ENCODE data around the gene SPATA32. TPM values are rescaled to one million over a fixed set of nuclear protein-coding genes. Genes with fewer than 3 reads are reported as not detected.
"Not testable (repeated sequence)": the region's sequence is repeated elsewhere in the genome, so short reads cannot be mapped to it uniquely, and the experiment has no call there.

SPATA32 gene
- total and polyA plus RNA-seq, 8 donors, result 0.13 to 0.69 (median 0.44) TPM; not detected in 2

DNA sequence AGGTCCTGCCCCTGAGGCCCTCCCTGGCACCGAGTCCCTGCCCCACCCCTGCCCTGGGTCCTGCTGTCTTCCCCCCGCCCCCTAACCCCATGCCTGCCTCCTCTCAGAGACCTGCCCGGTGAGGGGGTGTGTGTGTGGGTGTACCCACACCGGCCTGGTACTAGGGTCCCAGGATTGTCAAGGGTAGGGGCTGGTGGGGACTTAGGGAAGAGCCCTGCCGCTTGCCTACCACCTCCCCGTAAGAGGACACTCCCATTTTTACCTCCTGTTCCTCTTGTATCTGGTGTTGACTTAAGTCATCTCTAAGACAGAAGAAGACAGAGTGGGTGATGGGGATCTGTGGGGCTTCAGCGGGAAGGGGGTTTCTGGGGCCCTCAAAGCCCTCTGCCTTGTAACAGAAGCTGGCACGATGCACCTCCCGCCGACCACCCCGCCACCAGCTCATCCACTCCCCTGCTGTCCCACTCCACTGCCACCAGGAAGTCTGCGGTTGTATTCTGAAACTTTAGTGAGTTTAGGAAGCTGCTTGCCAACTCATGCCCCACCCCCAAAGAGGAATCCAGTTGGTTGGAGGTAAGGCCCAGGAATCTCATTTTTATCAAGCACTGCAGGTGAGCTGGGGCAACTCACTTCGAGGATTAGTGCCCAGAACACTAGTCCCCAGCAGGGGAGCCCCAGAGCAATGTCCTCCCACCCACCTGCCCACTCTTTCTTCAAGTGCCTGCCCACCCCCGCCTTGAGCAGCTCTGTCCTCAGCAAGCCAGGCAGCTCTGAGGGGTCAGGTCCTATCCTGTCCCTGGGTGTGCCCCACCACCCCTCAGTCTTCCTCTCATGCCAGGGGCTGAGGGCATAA is 5.6 kb downstream of the SPATA32 start:
- H3K4me3 ChIP-seq, result no peak overlapping the region
- peak in 1 of 4 donors; percentile 50 for DNase-seq
- H3K4me1 ChIP-seq, result peaks cover 0 to 25% of the 10 kb centered on the region in 2 donors
- peak; percentile 55 for ATAC-seq
- H3K27me3 ChIP-seq, result no peaks in the 10 kb centered on the region
- TF ChIP-seq, protein P1, sequence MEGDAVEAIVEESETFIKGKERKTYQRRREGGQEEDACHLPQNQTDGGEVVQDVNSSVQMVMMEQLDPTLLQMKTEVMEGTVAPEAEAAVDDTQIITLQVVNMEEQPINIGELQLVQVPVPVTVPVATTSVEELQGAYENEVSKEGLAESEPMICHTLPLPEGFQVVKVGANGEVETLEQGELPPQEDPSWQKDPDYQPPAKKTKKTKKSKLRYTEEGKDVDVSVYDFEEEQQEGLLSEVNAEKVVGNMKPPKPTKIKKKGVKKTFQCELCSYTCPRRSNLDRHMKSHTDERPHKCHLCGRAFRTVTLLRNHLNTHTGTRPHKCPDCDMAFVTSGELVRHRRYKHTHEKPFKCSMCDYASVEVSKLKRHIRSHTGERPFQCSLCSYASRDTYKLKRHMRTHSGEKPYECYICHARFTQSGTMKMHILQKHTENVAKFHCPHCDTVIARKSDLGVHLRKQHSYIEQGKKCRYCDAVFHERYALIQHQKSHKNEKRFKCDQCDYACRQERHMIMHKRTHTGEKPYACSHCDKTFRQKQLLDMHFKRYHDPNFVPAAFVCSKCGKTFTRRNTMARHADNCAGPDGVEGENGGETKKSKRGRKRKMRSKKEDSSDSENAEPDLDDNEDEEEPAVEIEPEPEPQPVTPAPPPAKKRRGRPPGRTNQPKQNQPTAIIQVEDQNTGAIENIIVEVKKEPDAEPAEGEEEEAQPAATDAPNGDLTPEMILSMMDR (IDR thresholded peaks at IDR 0.05), result no peak
- H3K9me3 ChIP-seq, result no peaks in the 10 kb centered on the region
- intact Hi-C loops (cut with DNase I), result no loop called here
- H3K27ac ChIP-seq, result no peak overlapping the region
- no peaks in the 10 kb centered on the region for H3K36me3 ChIP-seq

DNA sequence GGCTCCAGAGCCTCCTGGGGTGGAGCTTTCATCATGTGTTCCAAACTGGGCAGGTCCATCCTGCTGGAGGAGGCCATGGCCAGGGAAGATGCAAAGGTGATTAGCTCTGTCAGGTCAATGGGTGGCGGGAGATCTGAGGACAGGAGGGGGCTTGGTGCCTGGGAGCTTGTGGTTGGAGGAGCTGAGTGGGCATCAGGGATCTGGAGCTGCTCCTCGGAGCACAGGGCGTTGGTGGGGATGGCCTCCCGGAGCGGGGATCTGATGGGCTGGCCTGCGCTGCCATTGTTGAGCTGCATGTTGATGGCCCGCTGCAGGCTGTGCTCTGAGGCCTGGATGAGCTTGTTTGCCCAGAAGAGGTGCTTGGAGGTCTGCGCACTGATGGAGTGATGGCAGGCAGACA is 6.5 kb downstream of the SPATA32 start:
- Histone ChIP-seq H3K4me3 (no peak overlapping the region), H3K36me3 (peaks cover 0 to 6% of the 10 kb centered on the region in 2 donors), H3K27me3 (no peaks in the 10 kb centered on the region), H3K27ac (no peak overlapping the region), H3K4me1 (peaks cover 0 to 22% of the 10 kb centered on the region in 2 donors), H3K9me3 (no peaks in the 10 kb centered on the region)
- TF ChIP-seq, protein P1 (IDR thresholded peaks at IDR 0.05), result no peak
- ATAC-seq, result no peak
- peak in 1 of 4 donors; percentile 70 for DNase-seq
- intact Hi-C loops (cut with DNase I), result no loop called here

DNA sequence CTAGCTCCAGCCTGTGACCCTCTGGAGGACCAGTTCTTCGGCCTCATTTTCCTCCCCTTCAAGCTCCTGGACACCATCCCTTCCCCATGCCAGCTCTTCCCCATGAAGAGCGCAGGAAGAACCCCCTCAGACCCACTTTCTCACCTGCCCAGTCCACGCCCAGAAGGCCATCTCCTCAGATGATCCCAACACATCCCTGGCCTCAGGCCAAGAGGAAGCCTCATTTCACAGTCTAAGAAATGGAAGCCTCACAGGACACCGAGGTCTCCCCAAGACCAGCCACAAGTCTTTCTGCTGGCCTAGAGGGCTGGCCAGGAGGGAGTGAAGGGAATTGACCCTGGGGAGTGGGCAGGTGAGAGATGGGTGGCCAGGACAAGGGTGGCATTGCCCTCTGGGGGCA is 8.0 kb downstream of the SPATA32 start:
- H3K9me3 ChIP-seq, result no peaks in the 10 kb centered on the region
- no peak overlapping the region for H3K4me3 ChIP-seq
- H3K36me3 ChIP-seq, result peaks cover 0 to 6% of the 10 kb centered on the region in 2 donors
- DNase-seq, result no peak
- ATAC-seq, result no peak
- intact Hi-C loops (cut with DNase I), result no loop called here
- peaks cover 0 to 24% of the 10 kb centered on the region in 2 donors for H3K4me1 ChIP-seq
- no peak overlapping the region for H3K27ac ChIP-seq
- TF ChIP-seq, protein P1 (IDR thresholded peaks at IDR 0.05), result no peak
- H3K27me3 ChIP-seq, result no peaks in the 10 kb centered on the region

DNA sequence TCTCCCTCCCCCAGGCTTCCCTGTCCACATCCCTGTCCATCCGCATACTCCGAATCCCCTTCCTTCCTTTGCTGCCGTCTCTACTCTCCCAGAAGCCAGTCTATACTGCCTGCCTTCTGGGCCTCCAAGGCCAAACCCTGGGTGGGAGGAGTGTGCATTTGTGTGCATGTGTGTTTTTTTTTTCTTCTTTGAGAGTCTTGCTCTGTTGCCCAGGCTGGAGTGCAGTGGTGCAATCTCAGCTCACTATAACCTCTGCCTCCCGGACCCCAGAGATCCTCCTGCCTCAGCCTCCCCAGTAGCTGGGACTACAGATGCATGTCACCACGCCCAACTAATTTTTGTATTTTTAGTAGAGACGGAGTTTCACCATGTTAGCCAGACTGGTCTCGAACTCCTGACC is 8.7 kb downstream of the SPATA32 start:
- H3K27me3 ChIP-seq; intact Hi-C loops (cut with DNase I); H3K36me3 ChIP-seq; H3K4me3 ChIP-seq; ATAC-seq; H3K9me3 ChIP-seq; H3K27ac ChIP-seq: not testable (repeated sequence)
- peak in 1 of 4 donors; percentile 5 for DNase-seq
- peaks cover 0 to 31% of the 10 kb centered on the region in 2 donors for H3K4me1 ChIP-seq

DNA sequence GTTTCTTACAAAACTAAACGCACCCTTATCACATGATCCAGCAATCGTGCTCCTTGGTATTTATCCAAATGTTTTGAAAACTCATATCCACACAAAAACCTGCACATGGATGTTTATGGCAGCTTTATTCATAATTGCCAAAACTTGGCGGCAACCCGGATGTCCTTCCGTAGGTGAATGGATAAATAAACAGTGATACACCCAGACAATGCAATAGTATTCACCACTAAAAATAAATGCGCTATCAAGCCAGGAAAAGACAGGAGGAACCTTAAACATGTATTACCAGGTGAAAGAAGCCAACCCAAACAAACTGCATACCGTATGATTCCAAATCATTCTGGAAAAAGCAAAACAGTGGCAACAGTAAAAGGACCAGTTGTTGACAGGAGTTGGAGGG is 10.0 kb downstream of the SPATA32 start:
- H3K36me3 ChIP-seq, result peaks cover 0 to 9% of the 10 kb centered on the region in 2 donors
- DNase-seq, result no peak
- H3K4me1 ChIP-seq, result peaks cover 0 to 42% of the 10 kb centered on the region in 2 donors
- ATAC-seq, result no peak
- TF ChIP-seq, protein P1 (IDR thresholded peaks at IDR 0.05), result no peak
- H3K27ac ChIP-seq, result no peak overlapping the region
- no peak overlapping the region for H3K4me3 ChIP-seq
- intact Hi-C loops (cut with DNase I), result no loop called here
- no peaks in the 10 kb centered on the region for H3K27me3 ChIP-seq
- H3K9me3 ChIP-seq, result no peaks in the 10 kb centered on the region
